ENCODE data around the gene HOXC12.

Gene HOXC12

GRCh38 chr12:53941187-53941586, 13.5 kb upstream of the HOXC12 start:
- DNase-seq, result no peak

GRCh38 chr12:53941750-53942149, 13.0 kb upstream of the HOXC12 start:
- no peak for DNase-seq

DNA sequence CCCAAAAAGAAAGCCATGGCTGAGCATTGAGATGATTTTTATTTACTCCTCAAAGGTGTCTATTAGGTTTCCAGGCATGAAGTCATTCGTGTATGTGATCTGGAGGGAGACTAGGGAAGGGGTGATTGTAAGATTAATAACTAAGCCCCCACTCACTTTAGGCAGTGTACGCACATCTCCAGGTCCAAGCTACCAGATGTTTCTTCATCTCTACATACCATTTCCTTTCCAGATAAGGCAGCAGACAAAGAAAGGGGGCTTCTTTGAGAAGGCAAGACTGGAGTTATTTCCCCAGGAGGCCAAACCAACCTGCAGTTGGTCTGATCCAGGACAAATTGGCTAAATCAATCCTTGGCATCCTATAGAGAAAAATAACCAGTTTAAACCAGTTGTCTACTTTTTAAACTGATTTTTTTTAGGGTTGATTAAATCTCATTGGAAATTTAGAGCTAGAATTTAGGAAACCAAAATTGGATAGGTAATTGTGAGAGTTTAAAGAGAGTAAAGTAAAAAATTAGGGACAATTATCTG, 12.2 kb upstream of the HOXC12 start:
- no peak for DNase-seq

- no peak for DNase-seq
Measured at GRCh38 chr12:53944209-53944608, 10.5 kb upstream of the HOXC12 start.

- no peak for DNase-seq
Measured at GRCh38 chr12:53944907-53945847, 9.5 kb upstream of the HOXC12 start.

DNA sequence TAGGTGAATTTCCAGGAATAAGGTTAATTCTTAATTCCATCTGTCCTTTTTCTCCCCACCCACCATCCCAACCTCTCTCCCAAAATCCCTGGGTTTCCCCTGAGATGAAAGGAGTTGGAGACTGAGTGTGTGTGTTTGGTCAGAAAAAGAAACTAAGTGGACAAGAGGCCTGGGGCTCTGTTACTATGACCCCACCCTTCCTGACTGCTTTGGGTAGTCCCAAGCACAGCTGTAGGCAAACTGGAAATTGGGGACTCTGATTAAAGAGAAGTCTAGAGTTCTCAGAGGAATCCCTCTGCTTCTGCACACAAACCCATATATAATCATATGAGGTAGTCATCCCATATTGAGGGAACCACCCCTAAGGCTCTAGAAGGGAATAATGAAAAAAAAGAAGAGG, 7.0 kb upstream of the HOXC12 start:
- no peak for DNase-seq

DNA sequence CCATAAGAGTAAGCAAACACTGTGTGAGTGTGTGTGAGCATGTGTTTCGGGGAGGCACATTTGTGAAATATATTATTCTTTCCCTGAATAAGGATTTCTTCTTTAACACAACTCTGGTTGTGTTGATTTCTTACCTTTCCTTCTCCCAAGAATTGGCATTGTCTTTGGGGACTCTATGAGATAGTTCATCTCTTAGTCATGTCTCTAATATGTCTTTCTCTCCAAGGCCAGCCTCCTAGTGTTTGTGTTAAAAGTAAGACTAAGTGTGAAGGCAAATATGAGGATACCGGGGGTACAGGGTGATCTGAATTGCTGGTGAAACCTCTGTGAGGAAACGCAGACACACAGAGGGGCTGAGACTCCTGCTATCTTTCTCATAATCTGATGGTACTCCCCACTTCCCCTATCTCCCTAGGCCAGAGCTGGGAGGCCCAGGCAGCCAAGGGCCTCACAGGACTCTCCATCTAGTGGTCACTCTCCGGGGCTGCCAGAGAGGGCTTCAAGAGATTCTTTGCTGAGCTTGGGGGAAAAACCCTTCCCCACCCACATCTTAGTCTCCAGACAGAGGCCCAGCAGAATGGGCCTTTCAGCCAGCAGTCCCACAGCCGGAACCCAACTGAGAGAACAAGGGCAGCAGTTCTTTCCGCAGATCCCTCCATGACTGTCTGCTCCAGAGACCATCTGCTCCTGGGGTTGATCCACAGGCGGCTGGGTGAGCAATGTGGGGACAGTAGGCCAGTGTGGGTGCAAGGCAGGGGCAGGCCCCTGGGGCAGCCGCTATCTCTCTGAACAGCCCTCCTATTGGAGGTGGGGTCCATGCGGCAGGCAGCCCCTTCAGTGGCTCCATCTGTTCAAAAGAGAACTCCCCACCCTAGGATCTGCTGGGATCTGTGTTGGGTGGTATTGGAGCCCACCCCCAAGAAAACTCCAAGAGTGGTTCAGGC, 5.8 kb upstream of the HOXC12 start:
- no peak for DNase-seq

DNA sequence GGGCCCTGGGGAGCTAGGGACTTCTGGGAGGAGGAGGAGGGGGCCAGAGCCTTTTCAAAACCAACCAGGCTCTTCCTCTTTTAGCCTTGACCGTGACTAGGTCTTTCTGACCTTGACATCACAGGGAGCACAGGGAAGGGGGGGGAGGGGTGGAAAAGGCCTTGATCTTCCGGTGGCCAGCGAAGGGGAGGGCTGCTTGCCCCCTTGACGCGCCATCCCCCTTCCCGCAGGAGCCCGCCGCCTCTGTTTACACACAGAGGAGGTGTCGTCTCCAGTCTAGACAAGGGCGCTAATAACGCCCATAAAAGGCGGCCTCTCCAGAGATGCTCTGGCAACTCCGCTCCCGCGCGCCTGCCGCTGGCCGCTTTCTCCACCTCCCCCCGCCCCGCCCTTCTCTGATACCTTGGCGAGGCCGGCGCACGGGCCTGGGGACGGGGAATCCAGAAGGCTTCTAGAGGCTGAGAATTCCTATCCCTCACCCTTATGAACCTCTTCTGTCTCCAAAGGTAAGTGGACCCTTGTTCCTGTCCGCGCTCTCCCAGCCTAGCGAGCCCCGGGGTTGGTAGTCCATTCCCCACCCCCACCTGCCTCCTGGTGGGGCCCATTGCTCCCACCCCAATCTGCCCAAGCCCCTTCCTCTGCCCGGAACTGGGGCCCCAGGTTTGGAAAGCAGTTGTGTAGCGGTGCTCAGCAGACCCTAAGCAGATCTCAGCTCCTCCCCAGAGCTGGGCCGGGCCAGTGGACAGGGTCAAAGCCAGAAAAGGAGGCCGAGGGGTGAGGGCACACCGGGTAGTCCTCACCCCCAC, 4.9 kb upstream of the HOXC12 start:
- no peak for DNase-seq

DNA sequence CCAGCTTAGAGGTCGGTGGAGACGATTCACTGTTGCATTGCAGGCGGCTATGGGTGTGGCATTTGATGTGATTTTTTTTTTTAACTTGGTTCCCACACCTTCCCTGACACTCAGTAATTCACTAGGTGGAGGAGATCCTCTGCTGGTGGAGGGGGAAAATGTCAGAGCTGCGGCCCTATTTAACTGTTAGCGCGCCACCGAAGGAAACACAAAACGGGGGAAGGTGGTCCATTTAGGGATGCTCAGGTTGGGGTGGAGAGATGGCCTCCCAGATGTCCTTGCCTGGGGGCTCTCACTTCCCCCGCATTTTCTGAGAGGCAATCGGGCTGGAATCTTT, 4.3 kb upstream of the HOXC12 start:
- DNase-seq, result no peak

- no peak for DNase-seq
Measured at GRCh38 chr12:53950789-53951576, 3.7 kb upstream of the HOXC12 start.

GRCh38 chr12:53951577-53952334, 2.9 kb upstream of the HOXC12 start:
- DNase-seq, result no peak

- DNase-seq, result no peak
Measured at GRCh38 chr12:53952335-53952694, 2.4 kb upstream of the HOXC12 start.

GRCh38 chr12:53952871-53953734, 1.6 kb upstream of the HOXC12 start:
- no peak for DNase-seq

DNA sequence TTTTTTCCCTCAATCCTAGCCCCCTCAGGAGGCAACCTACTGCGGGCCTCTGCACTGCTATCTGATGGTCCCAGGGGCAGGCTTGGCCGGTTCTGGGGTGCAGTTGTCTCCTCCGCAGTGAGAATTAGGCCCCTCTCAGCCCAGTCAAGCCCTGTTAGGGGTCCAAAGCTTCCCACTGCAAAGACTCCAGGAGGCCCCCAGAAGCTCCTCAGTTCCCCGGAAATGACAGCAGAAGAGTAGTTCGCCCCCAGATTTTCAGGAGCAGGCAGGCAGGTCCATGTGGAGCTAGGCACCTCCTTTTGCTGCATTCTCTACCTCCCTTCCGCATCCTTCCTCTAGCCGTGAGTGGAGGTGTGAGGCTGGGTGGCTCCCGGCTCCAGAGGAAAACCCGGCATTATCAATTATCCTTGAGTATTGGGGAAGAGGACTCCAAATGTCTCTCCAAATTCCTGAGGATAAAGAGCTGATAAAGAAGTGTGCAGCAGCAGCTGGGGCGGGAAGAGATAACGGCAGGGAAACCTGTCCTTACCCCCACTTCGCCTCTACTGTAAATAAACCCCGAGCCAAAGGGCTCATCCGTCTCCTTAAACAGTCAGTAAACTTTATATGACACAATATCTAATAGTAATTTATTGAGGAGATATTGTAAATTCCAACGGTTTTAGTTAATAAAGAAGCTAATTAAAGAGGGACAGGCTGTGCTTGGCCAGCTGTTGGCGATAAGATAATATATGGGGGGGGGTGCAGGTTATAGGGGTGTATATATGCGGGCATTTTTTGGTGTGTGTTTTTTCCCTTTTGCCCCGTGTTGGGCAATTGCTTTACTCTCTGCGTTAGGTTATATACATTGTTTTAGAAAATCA, 641 bp upstream of the HOXC12 start:
- DNase-seq, result no peak

DNA sequence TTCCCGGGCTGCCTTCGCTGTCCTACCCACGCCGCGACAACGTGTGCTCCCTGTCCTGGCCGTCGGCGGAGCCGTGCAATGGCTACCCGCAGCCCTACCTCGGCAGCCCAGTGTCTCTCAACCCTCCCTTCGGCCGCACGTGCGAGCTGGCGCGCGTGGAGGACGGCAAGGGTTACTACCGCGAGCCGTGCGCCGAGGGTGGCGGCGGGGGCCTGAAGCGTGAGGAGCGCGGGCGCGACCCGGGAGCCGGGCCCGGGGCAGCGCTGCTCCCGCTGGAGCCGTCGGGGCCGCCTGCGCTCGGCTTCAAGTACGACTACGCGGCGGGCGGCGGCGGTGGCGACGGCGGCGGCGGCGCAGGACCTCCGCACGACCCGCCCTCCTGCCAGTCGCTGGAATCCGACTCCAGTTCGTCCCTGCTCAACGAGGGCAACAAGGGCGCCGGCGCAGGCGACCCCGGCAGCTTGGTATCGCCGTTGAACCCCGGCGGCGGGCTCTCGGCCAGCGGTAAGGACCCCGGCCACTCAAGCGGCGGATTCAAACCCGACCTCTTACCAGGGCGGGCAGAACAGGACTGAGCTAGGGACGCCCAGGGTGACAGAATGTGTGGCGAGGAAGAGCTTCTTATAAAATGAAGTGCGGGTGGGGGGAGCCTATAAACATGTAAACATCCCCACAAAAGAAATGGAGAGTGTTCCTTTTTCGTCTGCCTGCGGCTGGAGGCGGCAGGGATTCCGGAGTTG, 503 bp downstream of the HOXC12 start:
- no peak for DNase-seq

- DNase-seq, result no peak
Measured at GRCh38 chr12:53955776-53956250, 1.1 kb downstream of the HOXC12 start.

- no peak for DNase-seq
Measured at GRCh38 chr12:53956251-53956887, 1.7 kb downstream of the HOXC12 start.

Measured in activated CD8-positive, alpha-beta memory T cell treated with anti-CD3 and anti-CD28 coated beads, Interleukin-2, amount 50 U/mL, for 4 hours (primary cell).